Measurements from ENCODE around the gene EEFSEC. TPM values are rescaled to one million over a fixed set of nuclear protein-coding genes. Genes with fewer than 3 reads are reported as not detected.

Gene EEFSEC
- total and polyA plus RNA-seq, 2 experiments from 2014 or later = 10.1 to 16.2 TPM

DNA sequence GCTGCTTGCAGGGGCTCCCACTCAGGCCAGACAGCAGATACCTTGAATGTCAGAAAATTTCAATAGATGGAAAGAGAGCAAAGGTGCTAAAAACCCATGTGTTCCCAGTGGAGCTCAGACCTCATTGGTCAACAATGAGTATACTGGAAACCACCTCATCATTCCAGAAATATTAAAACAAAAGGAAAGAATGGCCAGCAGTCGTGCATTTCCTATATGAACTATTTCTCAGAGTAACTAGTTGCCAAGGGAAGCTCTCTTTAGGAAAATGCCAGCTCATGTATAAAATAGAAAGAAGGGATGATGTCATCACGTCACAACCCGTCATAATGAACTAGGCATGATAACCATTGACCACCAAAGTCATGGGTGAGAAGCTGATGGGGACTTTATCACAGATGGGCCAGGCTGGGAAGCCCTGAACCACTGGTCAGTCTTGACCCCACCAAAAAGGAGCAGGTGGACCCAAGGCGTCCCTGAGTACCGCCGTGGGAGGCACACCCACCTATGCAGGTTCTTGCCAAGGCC lies 295.9 kb downstream of the EEFSEC start:
- Histone ChIP-seq H3K27me3 (ENCODE audit: insufficient read depth) (no peaks in the 10 kb centered on the region), H3K4me1 (ENCODE audit: insufficient read depth) (no peaks in the 10 kb centered on the region), H3F3A (replicated peaks; ENCODE audit: low read depth) (no peaks in the 10 kb centered on the region), H3K4me3 (no peak overlapping the region), H2AFZ (no peak overlapping the region), H4K20me1 (replicated peaks; ENCODE audit: insufficient read depth) (no peaks in the 10 kb centered on the region), H3K9me2 (ENCODE audit: insufficient read depth) (0 out of 2 replicates have a peak, but pooled peaks cover 5% of the 10 kb centered on the region), H3K36me3 (ENCODE audit: insufficient read depth) (no peaks in the 10 kb centered on the region), H3K4me2 (no peak overlapping the region), H3K27ac (ENCODE audit: low read depth) (no peak overlapping the region), H3K79me2 (replicated peaks; ENCODE audit: insufficient read depth) (no peaks in the 10 kb centered on the region)
- peaks cover 4% of the 10 kb centered on the region for H3K9me3 Mint-ChIP-seq
- H3K27me3 Mint-ChIP-seq (ENCODE audit: insufficient read depth, low read depth, poor library complexity) = peaks cover 12% of the 10 kb centered on the region
- ATAC-seq (no peak), DNase-seq (ENCODE audit: low spot score) (no peak)
- H3K27ac Mint-ChIP-seq = no peak overlapping the region
- no peaks in the 10 kb centered on the region; the same call in 2 of the 3 replicates for H3K36me3 Mint-ChIP-seq (ENCODE audit: low read depth)
- H3K4me1 Mint-ChIP-seq = peaks cover 6% of the 10 kb centered on the region; the same call in 1 of the 3 replicates
- no peak overlapping the region for H3K4me3 Mint-ChIP-seq
- TF ChIP-seq, protein P1, sequence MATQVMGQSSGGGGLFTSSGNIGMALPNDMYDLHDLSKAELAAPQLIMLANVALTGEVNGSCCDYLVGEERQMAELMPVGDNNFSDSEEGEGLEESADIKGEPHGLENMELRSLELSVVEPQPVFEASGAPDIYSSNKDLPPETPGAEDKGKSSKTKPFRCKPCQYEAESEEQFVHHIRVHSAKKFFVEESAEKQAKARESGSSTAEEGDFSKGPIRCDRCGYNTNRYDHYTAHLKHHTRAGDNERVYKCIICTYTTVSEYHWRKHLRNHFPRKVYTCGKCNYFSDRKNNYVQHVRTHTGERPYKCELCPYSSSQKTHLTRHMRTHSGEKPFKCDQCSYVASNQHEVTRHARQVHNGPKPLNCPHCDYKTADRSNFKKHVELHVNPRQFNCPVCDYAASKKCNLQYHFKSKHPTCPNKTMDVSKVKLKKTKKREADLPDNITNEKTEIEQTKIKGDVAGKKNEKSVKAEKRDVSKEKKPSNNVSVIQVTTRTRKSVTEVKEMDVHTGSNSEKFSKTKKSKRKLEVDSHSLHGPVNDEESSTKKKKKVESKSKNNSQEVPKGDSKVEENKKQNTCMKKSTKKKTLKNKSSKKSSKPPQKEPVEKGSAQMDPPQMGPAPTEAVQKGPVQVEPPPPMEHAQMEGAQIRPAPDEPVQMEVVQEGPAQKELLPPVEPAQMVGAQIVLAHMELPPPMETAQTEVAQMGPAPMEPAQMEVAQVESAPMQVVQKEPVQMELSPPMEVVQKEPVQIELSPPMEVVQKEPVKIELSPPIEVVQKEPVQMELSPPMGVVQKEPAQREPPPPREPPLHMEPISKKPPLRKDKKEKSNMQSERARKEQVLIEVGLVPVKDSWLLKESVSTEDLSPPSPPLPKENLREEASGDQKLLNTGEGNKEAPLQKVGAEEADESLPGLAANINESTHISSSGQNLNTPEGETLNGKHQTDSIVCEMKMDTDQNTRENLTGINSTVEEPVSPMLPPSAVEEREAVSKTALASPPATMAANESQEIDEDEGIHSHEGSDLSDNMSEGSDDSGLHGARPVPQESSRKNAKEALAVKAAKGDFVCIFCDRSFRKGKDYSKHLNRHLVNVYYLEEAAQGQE (IDR thresholded peaks at IDR 0.05; ENCODE audit: unreplicated experiment) = no peak
- no peak for TF ChIP-seq STAT1 (IDR thresholded peaks at IDR 0.05; ENCODE audit: unreplicated experiment)
- TF ChIP-seq ZNF331 (CRISPR knock-in tag; IDR thresholded peaks at IDR 0.05; ENCODE audit: low read depth) = no peak
- TF ChIP-seq NANOG (IDR thresholded peaks at IDR 0.05; ENCODE audit: borderline replicate concordance) = no peak
- no peak for TF ChIP-seq POLR2AphosphoS5 (IDR thresholded peaks at IDR 0.05; ENCODE audit: low read depth)
- TF ChIP-seq, protein P2, sequence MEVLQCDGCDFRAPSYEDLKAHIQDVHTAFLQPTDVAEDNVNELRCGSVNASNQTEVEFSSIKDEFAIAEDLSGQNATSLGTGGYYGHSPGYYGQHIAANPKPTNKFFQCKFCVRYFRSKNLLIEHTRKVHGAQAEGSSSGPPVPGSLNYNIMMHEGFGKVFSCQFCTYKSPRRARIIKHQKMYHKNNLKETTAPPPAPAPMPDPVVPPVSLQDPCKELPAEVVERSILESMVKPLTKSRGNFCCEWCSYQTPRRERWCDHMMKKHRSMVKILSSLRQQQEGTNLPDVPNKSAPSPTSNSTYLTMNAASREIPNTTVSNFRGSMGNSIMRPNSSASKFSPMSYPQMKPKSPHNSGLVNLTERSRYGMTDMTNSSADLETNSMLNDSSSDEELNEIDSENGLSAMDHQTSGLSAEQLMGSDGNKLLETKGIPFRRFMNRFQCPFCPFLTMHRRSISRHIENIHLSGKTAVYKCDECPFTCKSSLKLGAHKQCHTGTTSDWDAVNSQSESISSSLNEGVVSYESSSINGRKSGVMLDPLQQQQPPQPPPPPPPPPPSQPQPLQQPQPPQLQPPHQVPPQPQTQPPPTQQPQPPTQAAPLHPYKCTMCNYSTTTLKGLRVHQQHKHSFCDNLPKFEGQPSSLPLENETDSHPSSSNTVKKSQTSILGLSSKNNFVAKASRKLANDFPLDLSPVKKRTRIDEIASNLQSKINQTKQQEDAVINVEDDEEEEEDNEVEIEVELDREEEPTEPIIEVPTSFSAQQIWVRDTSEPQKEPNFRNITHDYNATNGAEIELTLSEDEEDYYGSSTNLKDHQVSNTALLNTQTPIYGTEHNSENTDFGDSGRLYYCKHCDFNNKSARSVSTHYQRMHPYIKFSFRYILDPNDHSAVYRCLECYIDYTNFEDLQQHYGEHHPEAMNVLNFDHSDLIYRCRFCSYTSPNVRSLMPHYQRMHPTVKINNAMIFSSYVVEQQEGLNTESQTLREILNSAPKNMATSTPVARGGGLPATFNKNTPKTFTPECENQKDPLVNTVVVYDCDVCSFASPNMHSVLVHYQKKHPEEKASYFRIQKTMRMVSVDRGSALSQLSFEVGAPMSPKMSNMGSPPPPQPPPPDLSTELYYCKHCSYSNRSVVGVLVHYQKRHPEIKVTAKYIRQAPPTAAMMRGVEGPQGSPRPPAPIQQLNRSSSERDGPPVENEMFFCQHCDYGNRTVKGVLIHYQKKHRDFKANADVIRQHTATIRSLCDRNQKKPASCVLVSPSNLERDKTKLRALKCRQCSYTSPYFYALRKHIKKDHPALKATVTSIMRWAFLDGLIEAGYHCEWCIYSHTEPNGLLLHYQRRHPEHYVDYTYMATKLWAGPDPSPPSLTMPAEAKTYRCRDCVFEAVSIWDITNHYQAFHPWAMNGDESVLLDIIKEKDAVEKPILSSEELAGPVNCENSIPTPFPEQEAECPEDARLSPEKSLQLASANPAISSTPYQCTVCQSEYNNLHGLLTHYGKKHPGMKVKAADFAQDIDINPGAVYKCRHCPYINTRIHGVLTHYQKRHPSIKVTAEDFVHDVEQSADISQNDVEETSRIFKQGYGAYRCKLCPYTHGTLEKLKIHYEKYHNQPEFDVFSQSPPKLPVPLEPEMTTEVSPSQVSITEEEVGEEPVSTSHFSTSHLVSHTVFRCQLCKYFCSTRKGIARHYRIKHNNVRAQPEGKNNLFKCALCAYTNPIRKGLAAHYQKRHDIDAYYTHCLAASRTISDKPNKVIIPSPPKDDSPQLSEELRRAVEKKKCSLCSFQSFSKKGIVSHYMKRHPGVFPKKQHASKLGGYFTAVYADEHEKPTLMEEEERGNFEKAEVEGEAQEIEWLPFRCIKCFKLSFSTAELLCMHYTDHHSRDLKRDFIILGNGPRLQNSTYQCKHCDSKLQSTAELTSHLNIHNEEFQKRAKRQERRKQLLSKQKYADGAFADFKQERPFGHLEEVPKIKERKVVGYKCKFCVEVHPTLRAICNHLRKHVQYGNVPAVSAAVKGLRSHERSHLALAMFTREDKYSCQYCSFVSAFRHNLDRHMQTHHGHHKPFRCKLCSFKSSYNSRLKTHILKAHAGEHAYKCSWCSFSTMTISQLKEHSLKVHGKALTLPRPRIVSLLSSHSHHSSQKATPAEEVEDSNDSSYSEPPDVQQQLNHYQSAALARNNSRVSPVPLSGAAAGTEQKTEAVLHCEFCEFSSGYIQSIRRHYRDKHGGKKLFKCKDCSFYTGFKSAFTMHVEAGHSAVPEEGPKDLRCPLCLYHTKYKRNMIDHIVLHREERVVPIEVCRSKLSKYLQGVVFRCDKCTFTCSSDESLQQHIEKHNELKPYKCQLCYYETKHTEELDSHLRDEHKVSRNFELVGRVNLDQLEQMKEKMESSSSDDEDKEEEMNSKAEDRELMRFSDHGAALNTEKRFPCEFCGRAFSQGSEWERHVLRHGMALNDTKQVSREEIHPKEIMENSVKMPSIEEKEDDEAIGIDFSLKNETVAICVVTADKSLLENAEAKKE (CRISPR knock-in tag; IDR thresholded peaks at IDR 0.05) = no peak
- TF ChIP-seq, protein P3, sequence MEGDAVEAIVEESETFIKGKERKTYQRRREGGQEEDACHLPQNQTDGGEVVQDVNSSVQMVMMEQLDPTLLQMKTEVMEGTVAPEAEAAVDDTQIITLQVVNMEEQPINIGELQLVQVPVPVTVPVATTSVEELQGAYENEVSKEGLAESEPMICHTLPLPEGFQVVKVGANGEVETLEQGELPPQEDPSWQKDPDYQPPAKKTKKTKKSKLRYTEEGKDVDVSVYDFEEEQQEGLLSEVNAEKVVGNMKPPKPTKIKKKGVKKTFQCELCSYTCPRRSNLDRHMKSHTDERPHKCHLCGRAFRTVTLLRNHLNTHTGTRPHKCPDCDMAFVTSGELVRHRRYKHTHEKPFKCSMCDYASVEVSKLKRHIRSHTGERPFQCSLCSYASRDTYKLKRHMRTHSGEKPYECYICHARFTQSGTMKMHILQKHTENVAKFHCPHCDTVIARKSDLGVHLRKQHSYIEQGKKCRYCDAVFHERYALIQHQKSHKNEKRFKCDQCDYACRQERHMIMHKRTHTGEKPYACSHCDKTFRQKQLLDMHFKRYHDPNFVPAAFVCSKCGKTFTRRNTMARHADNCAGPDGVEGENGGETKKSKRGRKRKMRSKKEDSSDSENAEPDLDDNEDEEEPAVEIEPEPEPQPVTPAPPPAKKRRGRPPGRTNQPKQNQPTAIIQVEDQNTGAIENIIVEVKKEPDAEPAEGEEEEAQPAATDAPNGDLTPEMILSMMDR (conservative IDR thresholded peaks at IDR 0.05; ENCODE audit: low read depth in 2 of 2) = no peak
